NCI-H2227 treated with DMSO at 0.1 percent for 48 hours (cell line): Measurements from ENCODE around the gene OR6C4.
"Not testable (repeated sequence)": the region's sequence is repeated elsewhere in the genome, so short reads cannot be mapped to it uniquely, and the experiment has no call there.

Source experiments
- DNase-seq: peaks from one replicate; lab custom pipeline; 2025; lab: John Stamatoyannopoulos, UW

Gene OR6C4

GRCh38 chr12:55549302-55549701 is at the start of gene OR6C4:
Gene OR6C4 (plus strand): TSS chr12:55549602. CDS start chr12:55551227, 1,625 bp downstream.
- DNase-seq: no peak

GRCh38 chr12:55499810-55500252 is 49.6 kb upstream of the OR6C4 start:
- DNase-seq: no peak

- no peak for DNase-seq
Measured at GRCh38 chr12:55501601-55502000, 47.8 kb upstream of the OR6C4 start.

DNA sequence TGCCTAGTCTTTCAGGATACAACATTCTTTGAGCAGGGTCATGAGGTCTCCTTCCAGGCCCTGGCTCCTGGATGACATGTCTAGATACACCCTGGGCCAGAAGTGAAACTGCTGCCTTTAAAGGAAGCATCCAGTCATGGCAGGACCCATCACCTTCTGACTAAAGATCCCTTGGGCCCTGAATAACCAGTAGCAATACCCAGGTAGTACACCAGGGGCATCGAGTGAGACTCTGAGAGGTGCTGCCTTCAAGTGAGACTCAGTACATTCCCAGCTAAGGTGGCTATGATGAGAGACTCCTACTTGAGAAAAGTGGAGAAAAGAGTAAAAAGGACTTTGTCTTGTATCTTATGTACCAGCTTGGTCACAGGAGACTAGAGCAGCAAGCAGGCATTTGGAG is 33.7 kb upstream of the OR6C4 start:
- no peak for DNase-seq

GRCh38 chr12:55516391-55516790 is 33.0 kb upstream of the OR6C4 start:
- DNase-seq: no peak

DNA sequence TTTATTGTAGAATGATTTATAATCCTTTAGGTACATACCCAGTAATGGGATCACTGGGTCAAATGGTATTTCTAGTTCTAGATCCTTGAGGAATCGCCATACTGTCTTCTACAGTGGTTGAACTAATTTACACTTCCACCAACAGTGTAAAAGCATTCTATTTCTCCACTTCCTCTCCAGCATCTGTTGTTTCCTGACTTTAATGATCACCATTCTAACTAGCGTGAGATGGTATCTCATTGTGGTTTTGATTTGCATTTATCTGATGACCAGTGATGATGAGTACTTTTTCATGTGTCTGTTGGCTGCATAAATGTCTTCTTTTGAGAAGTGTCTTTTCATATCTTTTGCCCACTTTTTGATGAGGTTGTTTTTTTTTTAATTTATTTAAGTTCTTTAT is 1.2 kb upstream of the OR6C4 start:
- DNase-seq: not testable (repeated sequence)

- no peak for DNase-seq
Measured at GRCh38 chr12:55548756-55549155, 646 bp upstream of the OR6C4 start.

GRCh38 chr12:55554296-55554695 is 4.9 kb downstream of the OR6C4 start:
- DNase-seq: no peak

DNA sequence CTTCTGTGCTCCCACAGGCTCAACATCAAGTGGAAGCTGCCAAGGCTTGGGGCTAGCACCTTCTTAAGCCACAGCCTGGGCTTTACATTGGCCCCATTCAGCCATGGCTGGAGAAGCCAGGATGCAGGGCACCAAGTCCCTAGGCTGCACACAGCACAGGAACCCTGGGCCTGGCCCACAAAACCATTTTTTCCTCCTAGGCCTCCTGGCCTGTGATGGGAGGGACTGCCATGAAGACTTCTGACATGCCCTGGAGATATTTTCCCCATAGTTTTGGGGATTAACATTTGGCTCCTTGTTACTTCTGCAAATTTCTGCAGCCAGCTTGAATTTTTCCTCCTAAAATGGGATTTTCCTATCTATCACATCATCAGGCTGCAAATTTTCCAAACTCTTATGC is 20.7 kb downstream of the OR6C4 start:
- DNase-seq: not testable (repeated sequence)

DNA sequence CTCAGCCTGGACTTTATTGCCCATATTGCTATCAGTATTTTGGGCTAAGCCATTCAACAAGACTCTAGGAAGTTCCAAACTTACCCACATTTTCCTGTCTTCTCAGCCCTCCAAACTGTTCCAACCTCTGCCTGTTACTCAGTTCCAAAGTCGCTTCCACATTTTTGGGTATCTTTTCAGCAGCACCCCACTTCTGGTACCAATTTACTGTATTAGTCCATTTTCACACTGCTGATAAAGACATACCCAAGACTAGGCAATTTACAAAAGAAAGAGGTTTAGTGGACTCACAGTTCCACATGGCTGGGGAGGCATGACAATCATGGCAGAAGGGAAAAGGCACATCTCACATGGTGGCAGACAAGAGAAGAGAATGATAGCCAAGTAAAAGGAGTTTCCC is 21.3 kb downstream of the OR6C4 start:
- not testable (repeated sequence) for DNase-seq

DNA sequence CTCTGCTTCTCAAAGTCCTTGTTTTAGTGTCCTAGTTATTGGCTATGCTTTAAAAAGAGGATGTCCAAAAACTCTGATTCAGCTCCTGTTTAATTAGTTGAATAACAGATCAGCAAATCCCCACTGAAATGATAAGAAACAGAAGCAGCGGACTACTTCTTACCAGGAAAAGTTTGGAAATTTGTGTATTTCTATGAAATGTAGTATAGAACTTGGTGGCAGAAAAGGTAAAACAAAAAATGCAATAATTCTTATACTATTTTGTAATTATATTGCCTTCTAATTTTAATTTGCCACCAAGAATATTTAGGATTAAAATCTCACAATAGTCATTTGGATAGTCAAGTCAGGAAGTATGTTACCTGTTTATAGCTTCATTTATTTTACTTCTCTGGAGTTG is 22.8 kb downstream of the OR6C4 start, which contains the start of gene OR2AP1:
OR2AP1 (plus strand) TSS at position 301 of the 400 bp plus-strand sequence. CDS start 1,947 bp downstream, outside the sequence.
- DNase-seq: no peak

DNA sequence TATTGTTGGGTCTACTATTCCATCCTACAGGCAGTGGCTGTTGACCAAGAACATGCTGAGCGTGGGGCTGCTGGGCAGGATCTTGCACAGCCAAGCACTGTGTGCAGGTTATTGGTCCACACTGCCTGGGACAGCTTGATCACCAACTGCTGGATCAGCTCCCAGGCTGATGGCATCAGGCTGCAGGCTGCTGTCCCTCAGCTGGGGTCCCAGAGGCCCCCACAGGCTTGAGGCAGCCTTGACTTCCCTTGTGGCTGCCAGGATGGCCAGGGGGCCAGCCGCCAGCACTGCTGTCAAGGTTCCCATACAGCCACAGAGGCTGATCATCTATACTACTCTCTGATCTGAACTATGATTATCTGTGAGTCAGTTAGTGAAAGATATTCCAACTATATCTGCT is 32.7 kb downstream of the OR6C4 start:
- DNase-seq: no peak

- DNase-seq: no peak
Measured at GRCh38 chr12:55585817-55586216, 36.4 kb downstream of the OR6C4 start.

- not testable (repeated sequence) for DNase-seq
Measured at GRCh38 chr12:55590152-55590551, 40.8 kb downstream of the OR6C4 start.
